H1 (cell line): ENCODE results near the gene ARHGAP10. TPM values are rescaled to one million over a fixed set of nuclear protein-coding genes. Genes with fewer than 3 reads are reported as not detected.

Experiments
- CTCF ChIA-PET: fragments of 300-600 bp; sonication (Branson Sonifier 250); formaldehyde crosslinking; loops from one replicate; lab custom pipeline; 2021; ENCODE audit not compliant: partially characterized antibody; lab: Charles Lee
- POLR2A ChIA-PET: fragments of 300-600 bp; sonication (Branson Sonifier 250); formaldehyde crosslinking; loops from one replicate; lab custom pipeline; 2021; ENCODE audit warnings: inconsistent platforms; ENCODE audit not compliant: partially characterized antibody; lab: Charles Lee
- DNase-seq, 2 experiments: peaks; one replicate each; pipeline versions ENCODE4 v3.0.0 to v3.0.0-alpha.2; 2010 to 2022; ENCODE audit warnings: low spot score in 2 of 2, low read depth in 1 of 2, mixed read lengths in 1 of 2
- FAIRE-seq: peaks from 2 replicates; lab custom pipeline; 2011; peaks lifted over from hg19 to GRCh38; lab: Jason Lieb, UNC
- H2AFZ ChIP-seq: 2 replicates; pipeline ENCODE4 v1.8.1; 2012; ENCODE audit warnings: low read length, inconsistent platforms
- H2AK5ac ChIP-seq: 2 replicates; pipeline ENCODE4 v1.6.1; 2013; ENCODE audit warnings: low read depth, low read length
- H2BK120ac ChIP-seq: replicated peaks from 2 replicates; pipeline ENCODE3; 2013; ENCODE audit warnings: low read depth, low read length, inconsistent platforms
- H2BK12ac ChIP-seq: 2 replicates; pipeline ENCODE4 v1.6.1; 2013; ENCODE audit warnings: low read depth, low read length
- H2BK15ac ChIP-seq: 2 replicates; pipeline ENCODE4 v1.6.1; 2013; ENCODE audit warnings: low read length
- H2BK20ac ChIP-seq: 2 replicates; pipeline ENCODE4 v1.6.1; 2013; ENCODE audit warnings: low read length
- H2BK5ac ChIP-seq: 2 replicates; pipeline ENCODE4 v1.6.1; 2013; ENCODE audit warnings: low read depth, low read length
- H3K14ac ChIP-seq: 2 replicates; pipeline ENCODE4 v1.6.1; 2013; ENCODE audit warnings: inconsistent platforms; ENCODE audit not compliant: insufficient read length
- H3K18ac ChIP-seq: 2 replicates; pipeline ENCODE4 v1.6.1; 2013; ENCODE audit warnings: low read length; ENCODE audit errors: extremely low read depth
- H3K23ac ChIP-seq: 2 replicates; pipeline ENCODE4 v1.6.1; 2013; ENCODE audit warnings: inconsistent platforms; ENCODE audit not compliant: insufficient read length
- H3K23me2 ChIP-seq: 2 replicates; pipeline ENCODE4 v1.6.1; 2013; ENCODE audit warnings: low read depth, low read length
- H3K27ac ChIP-seq: 2 replicates; pipeline ENCODE4 v1.6.1; 2011; ENCODE audit warnings: low read depth, low read length, inconsistent platforms
- H3K27me3 ChIP-seq, 4 experiments: replicated peaks in 1 of 4; 1 replicate in 1 of 4; 2 replicates in 3 of 4; pipeline versions ENCODE4 v1.6.1 to v1.8.1; 2011 to 2013; ENCODE audit warnings: low read length in 3 of 4, mild to moderate bottlenecking in 3 of 4, inconsistent platforms in 2 of 4, mixed read lengths in 2 of 4, moderate library complexity in 1 of 4; ENCODE audit not compliant: control insufficient read depth in 3 of 4, insufficient read depth in 3 of 4; ENCODE audit errors: extremely low read depth in 1 of 4
- H3K36me3 ChIP-seq, 4 experiments: 2 replicates each; pipeline versions ENCODE4 v1.6.1 to v1.8.1; 2011 to 2013; ENCODE audit warnings: mild to moderate bottlenecking in 4 of 4, low read length in 3 of 4, moderate library complexity in 2 of 4, control low read depth in 1 of 4, inconsistent platforms in 1 of 4; ENCODE audit not compliant: insufficient read depth in 4 of 4, control insufficient read depth in 2 of 4
- H3K4ac ChIP-seq: replicated peaks from 2 replicates; pipeline ENCODE3; 2013; ENCODE audit warnings: low read length, low read depth, mixed read lengths, inconsistent platforms; ENCODE audit not compliant: insufficient read length
- H3K4me1 ChIP-seq, 4 experiments: replicated peaks in 1 of 4; 1 replicate in 1 of 4; 2 replicates in 3 of 4; pipeline versions ENCODE4 v1.6.1 to v1.8.1; 2011 to 2013; ENCODE audit warnings: low read length in 3 of 4, inconsistent platforms in 2 of 4, mixed read lengths in 1 of 4; ENCODE audit not compliant: insufficient read depth in 4 of 4, control insufficient read depth in 3 of 4
- H3K4me2 ChIP-seq, 2 experiments: 2 replicates each; pipeline versions ENCODE4 v1.6.1 to v1.8.1; 2011 to 2013; ENCODE audit warnings: low read depth in 2 of 2, low read length in 2 of 2, control low read depth in 1 of 2, inconsistent platforms in 1 of 2, mild to moderate bottlenecking in 1 of 2; ENCODE audit not compliant: insufficient read depth in 1 of 2
- H3K4me3 ChIP-seq, 4 experiments: fragments of 200-600, 300-600 bp in 1 of 4; sonication (generic), shearing (Covaris generic), sonication (Bioruptor Twin) in 1 of 4; 2 replicates each; pipeline versions ENCODE4 v1.5.1 to v1.8.1; 2011 to 2016; ENCODE audit warnings: low read length in 4 of 4, low read depth in 3 of 4, control low read depth in 2 of 4, inconsistent platforms in 2 of 4, mild to moderate bottlenecking in 2 of 4, mixed read lengths in 1 of 4, moderate library complexity in 1 of 4; ENCODE audit not compliant: insufficient read depth in 2 of 4; ENCODE audit errors: extremely low read depth in 1 of 4
- H3K56ac ChIP-seq: replicated peaks from 2 replicates; pipeline ENCODE3; 2013; ENCODE audit warnings: low read depth, mild to moderate bottlenecking, mixed read lengths, low read length, inconsistent platforms; ENCODE audit not compliant: insufficient read length
- H3K79me1 ChIP-seq: 2 replicates; pipeline ENCODE4 v1.6.1; 2013; ENCODE audit warnings: low read depth, low read length, control low read depth
- H3K79me2 ChIP-seq, 2 experiments: 2 replicates each; pipeline versions ENCODE4 v1.6.1 to v1.8.1; 2012 to 2013; ENCODE audit warnings: low read length in 2 of 2, mild to moderate bottlenecking in 2 of 2, inconsistent platforms in 1 of 2; ENCODE audit not compliant: insufficient read depth in 2 of 2, control insufficient read depth in 1 of 2
- H3K9ac ChIP-seq, 4 experiments: replicated peaks in 1 of 4; 1 replicate in 1 of 4; 2 replicates in 3 of 4; pipeline versions ENCODE4 v1.6.1 to v1.8.1; 2011 to 2013; ENCODE audit warnings: low read depth in 3 of 4, low read length in 3 of 4, control low read depth in 2 of 4, mild to moderate bottlenecking in 2 of 4, moderate library complexity in 2 of 4, inconsistent platforms in 1 of 4; ENCODE audit errors: extremely low read depth in 1 of 4
- H3K9me3 ChIP-seq, 2 experiments: 2 replicates each; pipeline versions ENCODE4 v1.6.1 to v1.8.1; 2012 to 2013; ENCODE audit warnings: mild to moderate bottlenecking in 2 of 2, moderate library complexity in 2 of 2, control low read depth in 1 of 2, inconsistent platforms in 1 of 2, low read depth in 1 of 2, low read length in 1 of 2, mixed read lengths in 1 of 2; ENCODE audit not compliant: insufficient read depth in 2 of 2
- H4K20me1 ChIP-seq, 2 experiments: replicated peaks in 1 of 2; 2 replicates each; pipeline versions ENCODE3 to v1.8.1; 2011 to 2013; ENCODE audit warnings: inconsistent platforms in 2 of 2, low read length in 2 of 2, mild to moderate bottlenecking in 1 of 2; ENCODE audit not compliant: insufficient read depth in 2 of 2, control insufficient read depth in 1 of 2
- H4K5ac ChIP-seq: 2 replicates; pipeline ENCODE4 v1.6.1; 2013; ENCODE audit warnings: low read length, low read depth, mixed read lengths, inconsistent platforms; ENCODE audit not compliant: insufficient read length
- H4K8ac ChIP-seq: 2 replicates; pipeline ENCODE4 v1.8.0; 2013; ENCODE audit warnings: mild to moderate bottlenecking, moderate library complexity, low read length, inconsistent platforms; ENCODE audit not compliant: insufficient read depth; ENCODE audit errors: extremely low read depth
- H4K91ac ChIP-seq: replicated peaks from 2 replicates; pipeline ENCODE3; 2013; ENCODE audit warnings: low read length, mixed read lengths, inconsistent platforms; ENCODE audit not compliant: insufficient read length
- CREB1 ChIP-seq: IDR thresholded peaks from 2 replicates; pipeline ENCODE4 v1.6.1; 2012; ENCODE audit warnings: inconsistent platforms
- CTBP2 ChIP-seq: IDR thresholded peaks from 2 replicates; pipeline ENCODE4 v1.7.0; 2011; ENCODE audit warnings: borderline replicate concordance, mild to moderate bottlenecking, moderate library complexity, mixed read lengths, low read length; ENCODE audit not compliant: insufficient read depth, insufficient read length
- E2F6 ChIP-seq: IDR thresholded peaks from 2 replicates; pipeline ENCODE4 v1.6.1; 2012; ENCODE audit warnings: inconsistent platforms
- EZH2 ChIP-seq: fragments of 200-600 bp; sonication (generic); IDR thresholded peaks from 2 replicates; pipeline ENCODE4 v1.7.1; 2012; ENCODE audit warnings: low read depth, mild to moderate bottlenecking, moderate library complexity, low read length, inconsistent platforms; ENCODE audit not compliant: severe bottlenecking
- GABPA ChIP-seq: IDR thresholded peaks from 2 replicates; pipeline ENCODE4 v1.6.1; 2011; ENCODE audit warnings: mild to moderate bottlenecking, low read length, moderate library complexity, borderline replicate concordance; ENCODE audit not compliant: insufficient read depth
- HDAC2 ChIP-seq, 2 experiments: fragments of 300-600 bp in 1 of 2; sonication (generic) in 1 of 2; IDR thresholded peaks; 2 replicates each; pipeline ENCODE4 v1.6.1; 2011 to 2012; ENCODE audit warnings: low read depth in 2 of 2, low read length in 2 of 2, mild to moderate bottlenecking in 2 of 2, moderate library complexity in 2 of 2, borderline replicate concordance in 1 of 2, inconsistent platforms in 1 of 2
- KDM5A ChIP-seq: fragments of 200-600 bp; IDR thresholded peaks from 2 replicates; pipeline ENCODE4 v1.7.1; 2012; ENCODE audit warnings: mild to moderate bottlenecking, low read length, inconsistent platforms, mixed read lengths
- MAX ChIP-seq: IDR thresholded peaks from 2 replicates; pipeline ENCODE4 v1.6.1; 2012; ENCODE audit warnings: inconsistent platforms
- NANOG ChIP-seq: IDR thresholded peaks from 2 replicates; pipeline ENCODE4 v1.6.1; 2011; ENCODE audit warnings: low read length, low read depth, mild to moderate bottlenecking, inconsistent platforms; ENCODE audit not compliant: insufficient read depth, poor library complexity, severe bottlenecking
- RFX5 ChIP-seq: IDR thresholded peaks from 2 replicates; pipeline ENCODE4 v1.6.1; 2011; ENCODE audit warnings: low read depth, low read length, improper control_type of control experiment, borderline replicate concordance
- RXRA ChIP-seq: IDR thresholded peaks from 2 replicates; pipeline ENCODE4 v1.6.1; 2011; ENCODE audit warnings: low read depth, mild to moderate bottlenecking, low read length, moderate library complexity; ENCODE audit not compliant: insufficient read depth
- SUZ12 ChIP-seq: fragments of 200-600 bp; sonication (generic); IDR thresholded peaks from 2 replicates; pipeline ENCODE4 v1.6.1; 2012; ENCODE audit warnings: mild to moderate bottlenecking, inconsistent platforms, low read length, moderate library complexity, mixed read lengths
- WGBS, 2 experiments: shearing (Covaris generic) in 1 of 2; methylation state at CpG; one replicate each; pipeline versions ENCODE4 v1.1.6 to v1.1.7; 2013 to 2015; ENCODE audit warnings: low lambda C conversion rate in 2 of 2, mixed read lengths in 2 of 2, inconsistent platforms in 1 of 2, low coverage in 1 of 2, missing lambda C conversion rate in 1 of 2; ENCODE audit not compliant: insufficient replicate concordance in 2 of 2, insufficient coverage in 1 of 2, insufficient read length in 1 of 2; ENCODE audit errors: extremely low coverage in 1 of 2, missing lambda C conversion rate in 1 of 2; 5-methylcytosine and 5-hydroxymethylcytosine counted together
- polyA plus RNA-seq, 7 experiments: library from polyadenylated mRNA; depleted of rRNA in 3 of 7; stranded (reverse) in 5 of 7; unstranded in 2 of 7; fragments of >200 nt in 5 of 7; fragments of 200-250 nt in 2 of 7; gene quantifications; 1 replicate in 5 of 7; 2 replicates in 1 of 7; 4 replicates in 1 of 7; pipeline versions ENCODE4 v1.2.1 to v1.2.3, GENCODE V29; 2011 to 2013; ENCODE audit warnings: missing spikeins in 2 of 7, mixed read lengths in 2 of 7
- total RNA-seq: library from RNA; stranded (reverse); fragmentation: NEBNext Ultra II Directional; extraction: Animal tissue kit (Norgen Biotek cat#: 25700); gene quantifications from 2 replicates; pipeline ENCODE4 v1.2.1, GENCODE V29; 2021

The ARHGAP10 gene
- total and polyA plus RNA-seq, 2 of the 8 experiments (the other 6 are each of a cell fraction or from before 2014, with no cell fraction given) = 3.7 to 6.1 TPM

- H3K79me1 ChIP-seq = no peaks in the 10 kb centered on the region
- H2BK20ac ChIP-seq = no peak overlapping the region
- H3K23ac ChIP-seq = no peak overlapping the region
- POLR2A ChIA-PET = no interaction called here
- no peaks in the 10 kb centered on the region for H3K23me2 ChIP-seq
- no peak overlapping the region for H4K5ac ChIP-seq
- no peak overlapping the region for H3K4ac ChIP-seq
- H3K9me3 ChIP-seq = no peaks in the 10 kb centered on the region
- no peak overlapping the region for H3K27ac ChIP-seq
- CTCF ChIA-PET = interaction anchor here (0.6 to 1.2 kb wide), 2 partner anchors 54 to 92 kb away, joined by 3 to 8 read pairs; no protein-coding TSS in a partner anchor
- H2AFZ ChIP-seq = no peak overlapping the region
- no peak overlapping the region for H3K9ac ChIP-seq
- no peak overlapping the region for H3K14ac ChIP-seq
- DNase-seq (no peak), FAIRE-seq (no peak)
- no peak overlapping the region for H3K4me3 ChIP-seq
- H2BK5ac ChIP-seq = no peak overlapping the region
- H2BK15ac ChIP-seq = no peak overlapping the region
- H3K18ac ChIP-seq = no peak overlapping the region
- H4K8ac ChIP-seq = no peak overlapping the region
- H3K4me2 ChIP-seq = no peak overlapping the region
- H3K27me3 ChIP-seq = no peaks in the 10 kb centered on the region
- no peak overlapping the region for H4K91ac ChIP-seq
- no peak overlapping the region for H2BK120ac ChIP-seq
- H2AK5ac ChIP-seq = no peak overlapping the region
- H3K56ac ChIP-seq = no peak overlapping the region
- no peaks in the 10 kb centered on the region for H4K20me1 ChIP-seq
- 0 out of 7 replicates have a peak, but pooled peaks cover 0 to 5% (median 0%) of the 10 kb centered on the region in 4 experiments for H3K4me1 ChIP-seq
- H3K79me2 ChIP-seq = no peaks in the 10 kb centered on the region
- WGBS, 2 experiments = 93% methylated on average over 2 of the region's 2 CpGs; no CpG with 5 or more reads in 1 of the 2 experiments
- TF ChIP-seq E2F6 (no peak), CTBP2 (no peak), CREB1 (no peak), GABPA (no peak), SUZ12 (no peak), RFX5 (no peak), RXRA (no peak), MAX (no peak), EZH2 (no peak), NANOG (no peak), KDM5A (no peak), HDAC2 (IDR thresholded peaks at IDR 0.05; ENCODE audit: borderline replicate concordance in 1 of 2, low read depth in 2 of 2, low read length in 2 of 2) (no peak)
- H3K36me3 ChIP-seq = no peaks in the 10 kb centered on the region
- H2BK12ac ChIP-seq = no peak overlapping the region
These were observed 70.5 kb downstream of the ARHGAP10 start for GRCh38 chr4:147802346-147802745.
